Uterus (tissue), 2 donors: Measurements from ENCODE around the gene ASIC4.

Experiments used
- POLR2A ChIP-seq, 2 donors: fragments of 450-650 bp; IDR thresholded peaks; one replicate each; pipeline ENCODE4 v1.6.1; 2016; ENCODE audit warnings: antibody characterized with exemption in 2 of 2, mild to moderate bottlenecking in 1 of 2, moderate library complexity in 1 of 2
- TF ChIP-seq, protein P1 (sequence below), 4 experiments: fragments of 200-600 bp in 2 of 4; fragments of 450-650 bp in 2 of 4; sonication (generic) in 2 of 4; IDR thresholded peaks; one replicate each; pipeline ENCODE4 v1.5.1; 2016 to 2019; ENCODE audit warnings: antibody characterized with exemption in 4 of 4, mild to moderate bottlenecking in 2 of 4, moderate library complexity in 1 of 4

DNA sequence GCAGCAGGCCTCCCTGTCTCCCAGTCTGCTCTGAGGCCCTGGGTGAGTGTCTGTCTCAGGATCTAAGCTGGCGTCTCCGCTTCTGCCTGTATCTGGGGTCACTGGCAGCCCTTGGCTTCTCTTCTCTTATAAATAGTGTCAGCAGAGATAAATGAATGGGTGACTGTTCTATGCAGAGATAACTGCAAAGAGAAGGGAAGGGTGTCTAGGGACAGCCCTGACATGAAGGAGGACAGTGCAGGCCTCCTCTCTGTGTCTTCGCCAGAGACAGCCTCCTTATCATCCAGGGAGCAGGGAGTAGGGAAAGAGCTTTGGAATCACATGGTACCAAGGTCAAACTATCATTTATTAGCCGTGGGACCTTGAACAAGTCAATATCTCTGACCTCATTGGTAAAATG lies 43.9 kb upstream of the ASIC4 start:
- TF ChIP-seq, protein P1, sequence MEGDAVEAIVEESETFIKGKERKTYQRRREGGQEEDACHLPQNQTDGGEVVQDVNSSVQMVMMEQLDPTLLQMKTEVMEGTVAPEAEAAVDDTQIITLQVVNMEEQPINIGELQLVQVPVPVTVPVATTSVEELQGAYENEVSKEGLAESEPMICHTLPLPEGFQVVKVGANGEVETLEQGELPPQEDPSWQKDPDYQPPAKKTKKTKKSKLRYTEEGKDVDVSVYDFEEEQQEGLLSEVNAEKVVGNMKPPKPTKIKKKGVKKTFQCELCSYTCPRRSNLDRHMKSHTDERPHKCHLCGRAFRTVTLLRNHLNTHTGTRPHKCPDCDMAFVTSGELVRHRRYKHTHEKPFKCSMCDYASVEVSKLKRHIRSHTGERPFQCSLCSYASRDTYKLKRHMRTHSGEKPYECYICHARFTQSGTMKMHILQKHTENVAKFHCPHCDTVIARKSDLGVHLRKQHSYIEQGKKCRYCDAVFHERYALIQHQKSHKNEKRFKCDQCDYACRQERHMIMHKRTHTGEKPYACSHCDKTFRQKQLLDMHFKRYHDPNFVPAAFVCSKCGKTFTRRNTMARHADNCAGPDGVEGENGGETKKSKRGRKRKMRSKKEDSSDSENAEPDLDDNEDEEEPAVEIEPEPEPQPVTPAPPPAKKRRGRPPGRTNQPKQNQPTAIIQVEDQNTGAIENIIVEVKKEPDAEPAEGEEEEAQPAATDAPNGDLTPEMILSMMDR (IDR thresholded peaks at IDR 0.05): no peak
- no peak for TF ChIP-seq POLR2A (IDR thresholded peaks at IDR 0.05)
